SK-N-MC (cell line): ENCODE results near the gene CWC15.

Experiments
- EZH2 ChIP-seq: fragments of 200-600 bp; sonication (generic); IDR thresholded peaks from one replicate; pipeline ENCODE4 v1.6.1; 2017; ENCODE audit warnings: antibody characterized with exemption
- FOXP2 ChIP-seq: optimal IDR thresholded peaks from 2 replicates; pipeline ENCODE3; 2011; ENCODE audit warnings: mild to moderate bottlenecking, moderate library complexity; ENCODE audit not compliant: insufficient read depth; ENCODE audit errors: extremely low read length, control extremely low read depth
- POLR2AphosphoS5 ChIP-seq: IDR thresholded peaks from 2 replicates; pipeline ENCODE4 v1.6.1; 2012; ENCODE audit warnings: mild to moderate bottlenecking, low read depth, low read length, borderline replicate concordance

DNA sequence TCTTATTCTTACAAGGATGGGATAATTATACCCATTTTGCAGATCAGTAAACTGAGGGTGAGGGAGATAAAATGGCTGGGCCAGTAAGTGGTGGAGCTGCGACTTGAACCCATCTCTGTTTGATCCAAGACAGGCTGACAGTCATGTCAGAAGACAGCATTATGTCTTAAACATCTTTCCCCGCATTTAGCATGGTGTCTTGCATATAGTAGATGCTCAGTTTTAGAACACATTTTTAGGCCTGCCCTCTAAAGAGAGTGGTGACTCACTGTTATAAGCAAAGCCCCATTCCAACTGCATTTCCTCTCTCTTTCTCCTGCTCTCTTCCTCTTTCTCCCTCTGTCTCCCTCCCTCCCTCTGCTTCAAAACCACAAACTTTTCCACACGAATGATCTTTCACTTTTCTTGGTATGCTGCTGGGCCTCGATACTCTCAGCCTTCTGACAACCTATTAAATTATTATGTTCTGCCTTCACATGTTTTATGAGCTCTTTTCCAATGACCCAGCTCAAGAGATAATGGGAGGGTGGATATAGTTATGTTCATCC, 25.2 kb downstream of the CWC15 start:
- TF ChIP-seq POLR2AphosphoS5 (no peak), EZH2 (no peak), FOXP2 (no peak)
